ENCODE measurements around the gene ETF1. TPM values are rescaled to one million over a fixed set of nuclear protein-coding genes. Genes with fewer than 3 reads are reported as not detected.

ETF1 gene
- total RNA-seq = 51.4 and 94.9 TPM in 2 replicates

GRCh38 chr5:138542956-138543729, at the start of gene ETF1:
ETF1 (minus strand) TSS chr5:138543236; CDS start chr5:138542918, 318 bp downstream.

GRCh38 chr5:138575194-138576015, 32.4 kb upstream of the ETF1 start, which contains the start of gene HSPA9:
HSPA9 (minus strand) TSS chr5:138575401; CDS start chr5:138575318, 83 bp downstream.

GRCh38 chr5:138465261-138466124, 77.5 kb downstream of the ETF1 start, which contains the start of gene EGR1:
EGR1 (plus strand) TSS chr5:138465479; CDS start chr5:138465762, 283 bp downstream.

Small RNA genes within 50 kb of the gene (small RNA-seq; reads per million reads assigned to genes)
- gene RF00154 = 4.8 reads per million, percentile 91 among the genes with 10 or more reads in this experiment
- 616 reads per million, percentile 99 among the genes with 10 or more reads in this experiment for gene SNORD63

Other genes starting within 250 kb of the ETF1 start
- gene CDC25C, start 211.4 kb downstream of the ETF1 start, total RNA-seq = 2.4 and 4.1 TPM in 2 replicates
- gene FAM53C, start 205.0 kb downstream of the ETF1 start, total RNA-seq = 38.6 and 42.0 TPM in 2 replicates
- 65.1 and 75.0 TPM in 2 replicates for gene KDM3B, start 190.6 kb downstream of the ETF1 start, total RNA-seq
- 0.11 and 0.79 TPM in 2 replicates for gene REEP2, start 104.2 kb downstream of the ETF1 start, total RNA-seq
- gene EGR1, start 77.8 kb downstream of the ETF1 start, total RNA-seq = 11.4 and 17.3 TPM in 2 replicates
- gene HSPA9, start 32.2 kb upstream of the ETF1 start, total RNA-seq = 143 and 225 TPM in 2 replicates
- 369 and 434 TPM in 2 replicates for gene CTNNA1, start 210.2 kb upstream of the ETF1 start, total RNA-seq

All from placental epithelial cell (primary cell).